Stimulated activated CD4-positive, alpha-beta T cell treated with anti-CD3 and anti-CD28 coated beads, Interleukin-2, amount 100 ng/mL, for 4 hours (primary cell): ENCODE measurements around the gene RHBG.
"Not testable (repeated sequence)": the region's sequence is repeated elsewhere in the genome, so short reads cannot be mapped to it uniquely, and the experiment has no call there.

Experiments used
- DNase-seq: peaks from one replicate; pipeline ENCODE4 v3.0.0-alpha.2; 2020; ENCODE audit warnings: low read depth

RHBG gene

GRCh38 chr1:156368889-156369684 is at the start of gene RHBG:
TSS of gene RHBG (plus strand) at chr1:156369211. CDS start at chr1:156369250, 39 bp downstream.
- DNase-seq: peak; percentile 13

GRCh38 chr1:156319664-156320063 is 49.3 kb upstream of the RHBG start:
- DNase-seq: no peak

GRCh38 chr1:156320560-156320959 is 48.5 kb upstream of the RHBG start:
- no peak for DNase-seq

- not testable (repeated sequence) for DNase-seq
Measured at GRCh38 chr1:156323179-156323578, 45.8 kb upstream of the RHBG start.

GRCh38 chr1:156336242-156336641 is 32.8 kb upstream of the RHBG start:
- no peak for DNase-seq

- DNase-seq: no peak
Measured at GRCh38 chr1:156337052-156337887, 31.7 kb upstream of the RHBG start.

GRCh38 chr1:156337888-156338179 is 31.2 kb upstream of the RHBG start:
- peak; percentile 12 for DNase-seq

GRCh38 chr1:156338180-156338976 is 30.6 kb upstream of the RHBG start, which contains the start of the genes CCT3 and TSACC:
TSS of gene CCT3 (minus strand) at chr1:156338292. CDS start at chr1:156338184, 108 bp downstream.
TSS of gene TSACC (plus strand) at chr1:156338526. CDS start at chr1:156339758, 1,232 bp downstream.
- DNase-seq: peak; percentile 98

GRCh38 chr1:156342166-156342955 is 26.6 kb upstream of the RHBG start:
- no peak for DNase-seq

- DNase-seq: no peak
Measured at GRCh38 chr1:156344409-156344808, 24.6 kb upstream of the RHBG start.

- DNase-seq: not testable (repeated sequence)
Measured at GRCh38 chr1:156346035-156346434, 23.0 kb upstream of the RHBG start.

- DNase-seq: no peak
Measured at GRCh38 chr1:156346636-156347035, 22.4 kb upstream of the RHBG start.

- DNase-seq: no peak
Measured at GRCh38 chr1:156347331-156347730, 21.7 kb upstream of the RHBG start.

- DNase-seq: not testable (repeated sequence)
Measured at GRCh38 chr1:156352481-156352880, 16.5 kb upstream of the RHBG start.

GRCh38 chr1:156356262-156356874 is 12.6 kb upstream of the RHBG start:
- no peak for DNase-seq

- DNase-seq: peak; percentile 54
Measured at GRCh38 chr1:156356875-156357534, 12.0 kb upstream of the RHBG start.

- DNase-seq: no peak
Measured at GRCh38 chr1:156357977-156358376, 11.0 kb upstream of the RHBG start.

- DNase-seq: no peak
Measured at GRCh38 chr1:156358641-156359040, 10.4 kb upstream of the RHBG start.

GRCh38 chr1:156359249-156359648 is 9.8 kb upstream of the RHBG start:
- DNase-seq: no peak

- DNase-seq: no peak
Measured at GRCh38 chr1:156359973-156360372, 9.0 kb upstream of the RHBG start.
